SH-SY5Y (cell line): ENCODE data around the gene HBA2.

Source experiments
- GATA2 ChIP-seq: IDR thresholded peaks from 2 replicates; pipeline ENCODE4 v1.6.1; 2011; ENCODE audit warnings: mild to moderate bottlenecking, low read depth, low read length
- GATA3 ChIP-seq: IDR thresholded peaks from 2 replicates; pipeline ENCODE4 v1.6.1; 2011; ENCODE audit warnings: low read depth, mild to moderate bottlenecking, low read length, moderate library complexity

DNA sequence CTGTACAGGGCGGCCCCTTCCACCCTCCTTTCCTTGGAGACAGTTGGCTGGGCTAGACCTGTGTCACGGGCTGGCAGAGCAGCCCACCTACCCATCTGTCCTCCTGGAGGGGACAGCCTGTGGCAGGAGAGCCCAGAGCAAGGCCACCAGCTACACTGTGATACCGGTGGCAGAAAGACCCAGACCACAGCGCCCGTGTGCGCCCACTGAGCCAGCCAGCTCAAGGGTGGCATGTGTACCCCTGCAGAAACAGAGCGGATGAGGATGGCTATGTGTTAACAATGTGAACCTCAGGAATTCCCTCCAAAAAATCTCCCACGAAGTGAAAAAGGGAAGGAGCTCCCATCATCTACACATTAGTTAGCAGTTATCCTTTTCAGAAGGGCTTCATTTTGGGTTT, 14.7 kb downstream of the HBA2 start:
- TF ChIP-seq GATA2 (no peak), GATA3 (no peak)
